ENCODE measurements around the gene MAPKAPK3.

- TF ChIP-seq POLR2A (IDR thresholded peaks at IDR 0.05; ENCODE audit: low read length) (no peak), GATA1 (IDR thresholded peaks at IDR 0.05; ENCODE audit: low read depth, low read length) (no peak)
Measured at GRCh38 chr3:50660386-50660785, 43.4 kb downstream of the MAPKAPK3 start.
